ENCODE data around the gene GDF9. TPM values are rescaled to one million over a fixed set of nuclear protein-coding genes. Genes with fewer than 3 reads are reported as not detected.

GDF9 gene
- total RNA-seq, 1 donor from 2014 or later = 1.4 TPM

DNA sequence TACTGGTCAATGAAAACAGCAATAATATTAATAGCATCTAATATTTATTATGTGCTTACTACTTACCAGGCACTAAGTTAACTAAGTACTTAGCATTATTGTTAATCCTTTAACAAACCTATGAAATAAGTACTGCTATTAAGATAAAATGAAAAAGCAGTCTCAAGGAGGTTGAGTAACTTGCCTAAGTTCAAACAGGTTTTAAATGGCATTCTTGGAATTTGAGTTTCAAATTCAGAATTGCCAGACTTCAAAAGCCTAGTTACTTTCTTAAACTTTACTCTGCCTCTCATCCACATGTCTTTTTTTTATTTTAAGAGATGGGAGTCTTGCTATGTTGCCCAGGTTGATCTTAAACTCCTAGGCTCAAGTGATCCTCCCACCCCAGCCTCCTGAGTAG lies 23.2 kb upstream of the GDF9 start:
- Mint-ChIP-seq H3K36me3 (peaks cover 41% of the 10 kb centered on the region), H3K27ac (no peak overlapping the region), H3K4me3 (no peak overlapping the region)

DNA sequence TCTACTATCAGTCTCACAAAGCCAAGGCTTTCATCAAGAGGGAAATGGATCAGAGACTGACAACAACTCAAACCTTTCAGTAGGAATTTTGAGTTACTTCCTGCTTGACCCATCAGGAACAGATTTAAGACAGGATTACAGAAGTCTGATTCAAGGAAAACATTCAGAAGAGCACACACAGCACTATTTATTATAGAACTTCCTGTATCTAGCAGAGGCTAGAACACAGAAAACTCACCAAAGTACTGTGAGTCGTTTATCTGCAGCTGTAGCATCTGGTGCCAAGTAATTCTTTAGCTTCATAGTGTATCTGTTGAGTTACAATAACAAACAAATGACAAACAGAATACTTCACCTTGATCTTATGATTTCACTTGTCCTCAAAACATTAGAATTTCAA lies 21.0 kb upstream of the GDF9 start:
- no peak for DNase-seq (ENCODE audit: extremely low spot score, unreplicated experiment)
- H3K27ac Mint-ChIP-seq = no peak overlapping the region
- H3K36me3 Mint-ChIP-seq = peaks cover 39% of the 10 kb centered on the region
- H3K27me3 Mint-ChIP-seq = no peaks in the 10 kb centered on the region
- H3K9me3 Mint-ChIP-seq = no peaks in the 10 kb centered on the region
- peaks cover 23% of the 10 kb centered on the region for H3K4me1 Mint-ChIP-seq (ENCODE audit: unreplicated experiment)
- H3K4me3 Mint-ChIP-seq = no peak overlapping the region
- TF ChIP-seq, protein P1, sequence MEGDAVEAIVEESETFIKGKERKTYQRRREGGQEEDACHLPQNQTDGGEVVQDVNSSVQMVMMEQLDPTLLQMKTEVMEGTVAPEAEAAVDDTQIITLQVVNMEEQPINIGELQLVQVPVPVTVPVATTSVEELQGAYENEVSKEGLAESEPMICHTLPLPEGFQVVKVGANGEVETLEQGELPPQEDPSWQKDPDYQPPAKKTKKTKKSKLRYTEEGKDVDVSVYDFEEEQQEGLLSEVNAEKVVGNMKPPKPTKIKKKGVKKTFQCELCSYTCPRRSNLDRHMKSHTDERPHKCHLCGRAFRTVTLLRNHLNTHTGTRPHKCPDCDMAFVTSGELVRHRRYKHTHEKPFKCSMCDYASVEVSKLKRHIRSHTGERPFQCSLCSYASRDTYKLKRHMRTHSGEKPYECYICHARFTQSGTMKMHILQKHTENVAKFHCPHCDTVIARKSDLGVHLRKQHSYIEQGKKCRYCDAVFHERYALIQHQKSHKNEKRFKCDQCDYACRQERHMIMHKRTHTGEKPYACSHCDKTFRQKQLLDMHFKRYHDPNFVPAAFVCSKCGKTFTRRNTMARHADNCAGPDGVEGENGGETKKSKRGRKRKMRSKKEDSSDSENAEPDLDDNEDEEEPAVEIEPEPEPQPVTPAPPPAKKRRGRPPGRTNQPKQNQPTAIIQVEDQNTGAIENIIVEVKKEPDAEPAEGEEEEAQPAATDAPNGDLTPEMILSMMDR (conservative IDR thresholded peaks at IDR 0.05) = no peak

More for the DNA sequence above, 23.2 kb upstream of the GDF9 start:
- TF ChIP-seq, protein P1 (conservative IDR thresholded peaks at IDR 0.05) = no peak
- Mint-ChIP-seq H3K4me1 (ENCODE audit: unreplicated experiment) (peaks cover 15% of the 10 kb centered on the region), H3K27me3 (no peaks in the 10 kb centered on the region), H3K9me3 (no peaks in the 10 kb centered on the region)
- DNase-seq (ENCODE audit: extremely low spot score, unreplicated experiment) = no peak

DNA sequence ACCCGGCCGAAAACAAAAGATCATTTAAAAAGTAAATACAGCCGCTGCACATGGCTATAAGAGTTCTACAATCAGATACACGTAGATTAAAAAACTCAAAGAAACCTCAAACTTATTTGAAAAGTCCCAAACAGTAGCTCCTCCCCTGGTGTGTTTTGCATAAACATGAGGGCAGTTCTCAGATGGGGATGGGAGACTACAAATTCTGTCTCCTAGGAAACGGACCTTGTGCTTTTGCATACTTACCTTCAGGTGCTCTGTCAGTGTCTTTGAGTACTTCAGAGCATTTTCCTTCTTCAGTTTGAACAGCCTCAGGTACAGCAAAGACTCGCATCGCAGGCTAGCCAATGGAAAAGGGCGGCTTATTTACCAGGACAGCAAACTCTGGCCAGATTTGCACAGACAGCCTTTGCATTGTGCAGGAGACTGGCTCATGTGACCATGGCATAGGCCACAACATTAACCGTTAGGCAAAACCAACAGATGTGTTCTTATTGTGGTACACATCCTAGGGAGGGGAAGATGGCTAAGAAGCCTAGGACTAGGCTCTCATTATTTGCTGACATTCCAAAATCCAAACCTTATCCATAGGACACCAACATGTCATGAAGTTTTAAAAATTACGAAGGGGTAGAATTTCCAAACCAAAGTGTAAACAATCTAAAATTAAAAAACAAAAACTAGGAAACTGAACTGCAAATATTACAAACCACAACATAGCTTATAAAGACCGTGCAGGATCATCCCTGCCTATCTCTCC lies 20.0 kb upstream of the GDF9 start:
- no peaks in the 10 kb centered on the region for H3K9me3 Mint-ChIP-seq
- no peaks in the 10 kb centered on the region for H3K27me3 Mint-ChIP-seq
- H3K27ac Mint-ChIP-seq = no peak overlapping the region
- DNase-seq (ENCODE audit: extremely low spot score, unreplicated experiment) = no peak
- H3K4me1 Mint-ChIP-seq (ENCODE audit: unreplicated experiment) = peaks cover 23% of the 10 kb centered on the region
- TF ChIP-seq, protein P1 (conservative IDR thresholded peaks at IDR 0.05) = no peak
- H3K36me3 Mint-ChIP-seq = peaks cover 34% of the 10 kb centered on the region
- H3K4me3 Mint-ChIP-seq = no peak overlapping the region

DNA sequence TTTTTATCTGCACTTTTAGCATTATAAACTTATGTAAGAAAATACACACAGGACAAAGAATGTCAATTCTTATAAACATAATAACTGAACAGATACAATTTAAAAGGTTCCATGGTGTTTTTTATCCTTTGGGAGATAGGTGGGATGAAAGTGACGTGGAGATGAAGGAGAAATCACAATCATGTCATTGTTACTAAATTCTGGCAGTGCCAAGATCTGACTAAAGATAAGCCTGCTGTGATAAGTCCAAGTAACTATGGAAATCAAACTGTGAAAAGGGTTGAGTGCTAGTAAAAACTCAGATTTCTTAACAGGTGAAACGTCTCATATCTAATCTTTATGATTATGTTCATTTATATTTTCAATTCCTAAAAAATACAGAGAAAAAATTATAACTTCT lies 18.3 kb upstream of the GDF9 start:
- Mint-ChIP-seq H3K4me1 (ENCODE audit: unreplicated experiment) (peaks cover 23% of the 10 kb centered on the region), H3K36me3 (peaks cover 39% of the 10 kb centered on the region), H3K9me3 (no peaks in the 10 kb centered on the region), H3K27me3 (no peaks in the 10 kb centered on the region), H3K4me3 (no peak overlapping the region), H3K27ac (no peak overlapping the region)
- TF ChIP-seq, protein P1 (conservative IDR thresholded peaks at IDR 0.05) = no peak
- no peak for DNase-seq (ENCODE audit: extremely low spot score, unreplicated experiment)

DNA sequence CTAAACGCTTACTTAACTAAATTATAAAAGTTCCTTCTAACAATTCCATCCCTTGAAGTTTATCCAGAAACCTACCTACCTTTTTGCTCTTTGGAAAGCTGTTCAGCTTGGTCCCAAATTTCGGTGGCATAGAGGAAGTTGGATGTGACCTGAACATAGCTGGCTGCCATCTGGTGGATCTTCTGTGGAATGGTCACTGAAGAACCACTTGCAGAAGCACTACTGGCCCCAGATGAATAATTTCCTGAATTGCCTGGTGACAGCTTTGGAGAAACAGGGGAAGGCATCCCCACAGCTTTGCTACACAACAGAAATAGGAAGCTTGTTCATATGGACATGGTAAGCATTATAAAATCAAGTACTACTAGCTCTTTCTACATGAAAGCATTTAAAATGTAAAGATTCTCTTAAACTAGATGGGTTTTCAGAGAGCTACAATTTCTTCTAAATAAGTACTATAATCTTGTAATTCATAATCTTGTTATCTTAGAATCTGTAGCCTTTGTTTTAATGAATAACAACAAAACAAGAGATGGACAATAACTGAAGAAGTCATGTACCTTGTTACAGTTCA lies 17.1 kb upstream of the GDF9 start:
- Mint-ChIP-seq H3K36me3 (peaks cover 41% of the 10 kb centered on the region), H3K4me1 (ENCODE audit: unreplicated experiment) (peaks cover 23% of the 10 kb centered on the region), H3K27me3 (no peaks in the 10 kb centered on the region), H3K4me3 (no peak overlapping the region), H3K27ac (peak overlapping the region; percentile 24), H3K9me3 (no peaks in the 10 kb centered on the region)
- TF ChIP-seq, protein P1 (conservative IDR thresholded peaks at IDR 0.05) = peak; percentile 80
- no peak for DNase-seq (ENCODE audit: extremely low spot score, unreplicated experiment)
